Measurements from ENCODE around the gene ZNF853. TPM values are rescaled to one million over a fixed set of nuclear protein-coding genes. Genes with fewer than 3 reads are reported as not detected.
"Not testable (repeated sequence)": the region's sequence is repeated elsewhere in the genome, so short reads cannot be mapped to it uniquely, and the experiment has no call there.

ZNF853 gene
- total and polyA plus RNA-seq, 8 donors, result 1.6 to 30.9 (median 5.6) TPM

GRCh38 chr7:6571160-6571779 is 44.1 kb upstream of the ZNF853 start:
- DNase-seq, result no peak
- H3K36me3 ChIP-seq, result no peaks in the 10 kb centered on the region
- no peak overlapping the region for H3K27ac ChIP-seq
- peaks cover 0 to 2% (median 1%) of the 10 kb centered on the region in 4 donors for H3K4me1 ChIP-seq
- no peak overlapping the region for H3K4me3 ChIP-seq
- no peak for TF ChIP-seq CTCF (IDR thresholded peaks at IDR 0.05)
- TF ChIP-seq POLR2AphosphoS5 (IDR thresholded peaks at IDR 0.05), result no peak
- no peak for TF ChIP-seq EP300 (IDR thresholded peaks at IDR 0.05)
- no peak for TF ChIP-seq POLR2A (IDR thresholded peaks at IDR 0.05)
- WGBS, 5 donors, result 51 to 69% (median 58%) methylated on average over 7 of the region's 7 CpGs
- H3K9me3 ChIP-seq, result no peaks in the 10 kb centered on the region
- intact Hi-C loops (cut with DNase I; ENCODE audit: low total_unique reads), result no loop called here
- peaks cover 0 to 8% (median 6%) of the 10 kb centered on the region in 3 donors for H3K27me3 ChIP-seq

GRCh38 chr7:6575281-6576023 is 40.0 kb upstream of the ZNF853 start:
- WGBS, 5 donors, result 65 to 77% (median 75%) methylated on average over 9 of the region's 9 CpGs
- Histone ChIP-seq H3K36me3 (peaks cover 0 to 15% (median 13%) of the 10 kb centered on the region in 4 donors), H3K27me3 (peaks cover 0 to 4% (median 0%) of the 10 kb centered on the region in 3 donors), H3K4me1 (peaks cover 0 to 16% (median 12%) of the 10 kb centered on the region in 4 donors), H3K27ac (no peak overlapping the region), H3K4me3 (no peak overlapping the region), H3K9me3 (no peaks in the 10 kb centered on the region)
- TF ChIP-seq EP300 (IDR thresholded peaks at IDR 0.05) (no peak), POLR2A (IDR thresholded peaks at IDR 0.05) (no peak), POLR2AphosphoS5 (IDR thresholded peaks at IDR 0.05) (no peak), CTCF (IDR thresholded peaks at IDR 0.05) (no peak)
- intact Hi-C loops (cut with DNase I; ENCODE audit: low total_unique reads), result no loop called here
- no peak for DNase-seq

GRCh38 chr7:6576024-6576866 is 39.2 kb upstream of the ZNF853 start:
- Histone ChIP-seq H3K9me3 (no peaks in the 10 kb centered on the region), H3K27me3 (peaks cover 0 to 4% (median 0%) of the 10 kb centered on the region in 3 donors), H3K4me3 (peak overlapping the region; percentile 55 to 87 (median 60)), H3K4me1 (peaks cover 0 to 16% (median 12%) of the 10 kb centered on the region in 4 donors), H3K36me3 (peaks cover 7 to 23% (median 21%) of the 10 kb centered on the region in 4 donors), H3K27ac (peak overlapping the region in 4 of 5 donors; percentile 91 to 97 (median 95))
- intact Hi-C loops (cut with DNase I; ENCODE audit: low total_unique reads), result no loop called here
- DNase-seq, result no peak
- WGBS, 5 donors, result 65 to 80% (median 68%) methylated on average over 12 to 14 of the region's 14 CpGs
- TF ChIP-seq POLR2A (IDR thresholded peaks at IDR 0.05) (no peak), CTCF (IDR thresholded peaks at IDR 0.05) (no peak), POLR2AphosphoS5 (IDR thresholded peaks at IDR 0.05) (no peak), EP300 (IDR thresholded peaks at IDR 0.05) (no peak)

GRCh38 chr7:6576867-6577368 is 38.5 kb upstream of the ZNF853 start:
- WGBS, 5 donors, result 5 to 10% (median 9%) methylated on average over 13 to 14 of the region's 14 CpGs
- intact Hi-C loops (cut with DNase I; ENCODE audit: low total_unique reads); H3K27me3 ChIP-seq; H3K9me3 ChIP-seq: not testable (repeated sequence)
- H3K4me3 ChIP-seq, result peak overlapping the region; percentile 55 to 87 (median 60)
- H3K27ac ChIP-seq, result peak overlapping the region; percentile 88 to 97 (median 95)
- peaks cover 0 to 16% (median 12%) of the 10 kb centered on the region in 4 donors for H3K4me1 ChIP-seq
- peak in 1 of 2 donors; percentile 52 for DNase-seq
- H3K36me3 ChIP-seq, result peaks cover 14 to 30% (median 27%) of the 10 kb centered on the region in 4 donors

Measured in stomach (tissue), 9 donors.